Thymus (tissue), 11 donors: ENCODE measurements around the gene COG8. TPM values are rescaled to one million over a fixed set of nuclear protein-coding genes. Genes with fewer than 3 reads are reported as not detected.

Source experiments
- DNase-seq, 9 donors: peaks; one replicate each; pipeline ENCODE4 v3.0.0-alpha.2; 2013; ENCODE audit warnings: low spot score in 9 of 9, low read depth in 6 of 9, missing footprints in 1 of 9
- H3K27ac ChIP-seq, 2 donors: one replicate each; pipeline ENCODE4 v1.5.1; 2013; ENCODE audit warnings: control low read depth in 1 of 2, low read depth in 1 of 2, low read length in 1 of 2, mild to moderate bottlenecking in 1 of 2, moderate library complexity in 1 of 2
- H3K27me3 ChIP-seq, 2 donors: one replicate each; pipeline ENCODE4 v1.5.1; 2013; ENCODE audit warnings: low read length in 1 of 2; ENCODE audit not compliant: control insufficient read depth in 2 of 2, insufficient read depth in 1 of 2
- H3K36me3 ChIP-seq, 2 donors: one replicate each; pipeline ENCODE4 v1.5.1; 2013; ENCODE audit warnings: low read length in 1 of 2, mild to moderate bottlenecking in 1 of 2, moderate library complexity in 1 of 2; ENCODE audit not compliant: control insufficient read depth in 2 of 2, insufficient read depth in 2 of 2
- H3K4me1 ChIP-seq, 2 donors: one replicate each; pipeline ENCODE4 v1.5.1; 2013; ENCODE audit warnings: low read length in 2 of 2; ENCODE audit not compliant: control insufficient read depth in 2 of 2, insufficient read depth in 2 of 2
- H3K4me3 ChIP-seq, 2 donors: one replicate each; pipeline ENCODE4 v1.5.1; 2013; ENCODE audit warnings: low read length in 2 of 2, control low read depth in 1 of 2, mild to moderate bottlenecking in 1 of 2
- H3K9me3 ChIP-seq, 2 donors: one replicate each; pipeline ENCODE4 v1.5.1; 2013; ENCODE audit warnings: low read length in 1 of 2, mild to moderate bottlenecking in 1 of 2; ENCODE audit not compliant: control insufficient read depth in 2 of 2, insufficient read depth in 1 of 2
- WGBS: extraction: QIAGEN DNeasy Blood & Tissue Kit; methylation state at CpG from one replicate; pipeline ENCODE4 v1.1.7; 2013; 5-methylcytosine and 5-hydroxymethylcytosine counted together
- polyA plus RNA-seq: library from polyadenylated mRNA; stranded (reverse); fragments of 200-250 nt; gene quantifications from one replicate; pipeline ENCODE4 v1.2.3, GENCODE V29; 2013
- total RNA-seq: library from RNA; stranded (reverse); fragments of 120-200 nt; gene quantifications from one replicate; pipeline ENCODE4 v1.2.4, GENCODE V29; 2013
- donor health status: healthy.

The COG8 gene
- total and polyA plus RNA-seq, 2 donors = 20.5 to 21.4 TPM

GRCh38 chr16:69351309-69352027 is 12.1 kb upstream of the COG8 start, which contains the start of gene TMED6:
Gene TMED6, minus strand, starts transcription at chr16:69351786. Its CDS starts 33 bp downstream, at chr16:69351753.
- peaks cover 33 to 34% of the 10 kb centered on the region in 2 donors for H3K36me3 ChIP-seq
- H3K4me3 ChIP-seq = no peak within 1 kb of the TSS
- no peaks in the 10 kb centered on the region for H3K4me1 ChIP-seq
- H3K27ac ChIP-seq = no peak within 1 kb of the TSS
- H3K9me3 ChIP-seq = no peaks in the 10 kb centered on the region
- no peaks in the 10 kb centered on the region for H3K27me3 ChIP-seq
- no peak for DNase-seq
- 98% methylated on average over 12 of the region's 12 CpGs for WGBS

DNA sequence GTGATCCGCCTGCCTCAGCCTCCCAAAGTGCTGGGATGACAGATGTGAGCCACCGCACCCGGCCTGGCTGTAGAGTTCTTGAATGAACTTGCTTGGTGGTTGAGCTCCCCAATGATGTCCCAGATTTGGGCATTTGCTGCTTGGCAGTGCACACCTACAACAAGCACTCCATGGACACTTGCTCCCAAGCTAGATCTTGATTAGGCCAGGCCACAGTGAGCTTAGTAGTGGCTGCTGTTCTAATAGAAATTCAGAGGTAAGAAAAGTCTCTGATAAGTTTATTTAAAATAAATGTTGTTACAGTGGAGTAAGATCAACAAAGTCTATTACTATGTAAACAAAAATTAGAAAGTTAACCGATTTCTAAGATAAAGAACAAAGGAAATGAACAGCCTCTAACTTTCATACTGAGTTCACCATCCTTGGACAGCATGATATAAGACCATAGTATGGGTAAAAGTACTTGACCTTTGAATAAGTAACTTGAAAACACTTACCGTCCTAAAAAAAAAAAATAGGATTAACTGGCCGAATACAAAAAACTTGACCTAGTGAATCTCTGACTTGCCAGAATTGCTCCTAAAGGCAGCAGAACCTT is 11.3 kb upstream of the COG8 start:
- H3K9me3 ChIP-seq = no peaks in the 10 kb centered on the region
- H3K4me1 ChIP-seq = no peaks in the 10 kb centered on the region
- H3K4me3 ChIP-seq = no peak overlapping the region
- no peak overlapping the region for H3K27ac ChIP-seq
- no peaks in the 10 kb centered on the region for H3K27me3 ChIP-seq
- WGBS = 98% methylated on average over 6 of the region's 6 CpGs
- H3K36me3 ChIP-seq = peaks cover 24 to 31% of the 10 kb centered on the region in 2 donors
- no peak for DNase-seq

DNA sequence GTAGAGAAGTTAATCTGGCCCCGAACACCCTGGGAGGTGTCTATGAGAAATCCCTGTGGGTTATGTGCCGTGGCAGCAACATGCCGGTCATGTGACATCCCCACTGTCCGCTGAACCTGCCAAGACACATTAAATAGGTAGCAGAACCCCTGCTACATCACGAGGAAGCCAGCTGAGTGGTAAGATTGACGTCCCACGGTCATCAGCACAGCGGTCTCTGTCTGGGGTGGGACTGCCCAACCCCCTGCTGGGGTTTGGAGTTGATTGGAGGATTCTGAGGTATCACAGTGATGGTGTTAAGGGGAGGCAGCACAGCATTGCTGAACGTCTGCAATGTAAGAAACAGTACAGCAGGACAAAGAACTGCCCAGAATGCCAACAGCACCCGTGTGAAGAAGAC is 10.2 kb upstream of the COG8 start:
- Histone ChIP-seq H3K27me3 (no peaks in the 10 kb centered on the region), H3K27ac (no peak overlapping the region), H3K9me3 (no peaks in the 10 kb centered on the region), H3K4me3 (no peak overlapping the region), H3K36me3 (peaks cover 18 to 25% of the 10 kb centered on the region in 2 donors), H3K4me1 (no peaks in the 10 kb centered on the region)
- 99% methylated on average over 10 of the region's 10 CpGs for WGBS
- no peak for DNase-seq

DNA sequence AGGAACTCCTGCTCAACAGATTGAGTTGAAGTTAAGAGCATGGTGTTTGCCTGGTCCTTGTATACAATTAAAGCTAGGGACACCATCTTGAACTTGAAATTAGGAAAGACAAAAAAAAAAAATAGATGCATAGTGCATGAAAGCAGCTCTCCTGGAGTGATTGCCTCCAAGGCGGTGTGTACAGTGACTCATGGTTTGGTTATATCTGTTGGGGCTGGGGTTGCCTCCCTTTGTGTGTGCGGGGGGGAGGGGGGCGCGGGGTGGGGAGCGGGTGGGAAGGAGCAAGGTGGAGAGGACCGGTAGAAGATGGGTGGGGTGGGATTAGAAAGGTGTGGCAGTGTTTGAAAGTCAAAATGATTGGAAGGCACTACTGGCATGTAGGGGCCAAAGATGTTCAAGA is 8.9 kb upstream of the COG8 start:
- WGBS = over 99% methylated on average over 6 of the region's 6 CpGs
- no peaks in the 10 kb centered on the region for H3K9me3 ChIP-seq
- no peak overlapping the region for H3K27ac ChIP-seq
- no peaks in the 10 kb centered on the region for H3K27me3 ChIP-seq
- peaks cover 22 to 29% of the 10 kb centered on the region in 2 donors for H3K36me3 ChIP-seq
- no peak for DNase-seq
- H3K4me1 ChIP-seq = no peaks in the 10 kb centered on the region
- H3K4me3 ChIP-seq = no peak overlapping the region

DNA sequence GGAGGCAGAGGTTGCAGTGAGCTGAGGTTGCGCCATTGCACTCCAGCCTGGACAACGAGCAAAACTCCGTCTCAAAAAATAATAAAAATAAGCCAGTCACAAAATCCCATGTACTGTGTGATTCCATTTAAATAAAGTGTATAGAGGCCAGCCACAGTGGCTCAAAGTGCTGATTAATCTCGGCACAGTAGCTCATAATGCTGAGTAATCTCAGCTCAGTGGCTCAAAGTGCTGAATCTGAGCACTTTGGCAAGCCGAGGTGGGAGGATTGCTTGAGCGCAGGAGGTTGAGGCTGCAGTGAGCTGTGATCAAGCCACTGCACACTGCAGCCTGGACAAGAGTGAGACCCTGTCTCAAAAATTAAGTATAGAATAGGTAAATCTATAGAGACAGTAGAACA is 7.3 kb upstream of the COG8 start:
- 90% methylated on average over 6 of the region's 6 CpGs for WGBS
- no peak for DNase-seq
- Histone ChIP-seq H3K27ac (no peak overlapping the region), H3K4me3 (no peak overlapping the region), H3K27me3 (no peaks in the 10 kb centered on the region), H3K4me1 (no peaks in the 10 kb centered on the region), H3K9me3 (no peaks in the 10 kb centered on the region), H3K36me3 (peaks cover 18 to 29% of the 10 kb centered on the region in 2 donors)

DNA sequence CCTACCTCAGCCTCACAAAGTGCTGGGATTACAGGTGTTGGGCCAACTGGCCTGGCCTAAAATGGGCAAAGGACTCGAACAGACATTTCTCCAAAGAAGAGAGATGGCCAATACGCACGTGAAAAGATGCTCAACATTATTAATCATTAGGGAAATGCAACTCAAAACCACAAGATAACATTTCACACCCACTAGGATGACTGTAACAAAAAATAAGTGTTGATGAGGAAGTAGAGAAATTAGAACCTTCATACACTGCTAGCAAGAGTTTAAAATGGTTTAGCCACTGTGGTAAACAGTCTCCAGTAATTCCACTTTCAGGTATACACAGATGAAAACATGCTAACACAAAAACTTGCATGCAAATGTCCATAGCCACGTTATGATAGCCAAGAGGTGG is 6.6 kb upstream of the COG8 start:
- no peak overlapping the region for H3K27ac ChIP-seq
- H3K36me3 ChIP-seq = peaks cover 18 to 31% of the 10 kb centered on the region in 2 donors
- H3K4me1 ChIP-seq = peaks cover 0 to 1% of the 10 kb centered on the region in 2 donors
- no peak for DNase-seq
- H3K9me3 ChIP-seq = no peaks in the 10 kb centered on the region
- no peak overlapping the region for H3K4me3 ChIP-seq
- no peaks in the 10 kb centered on the region for H3K27me3 ChIP-seq
- WGBS = 94% methylated on average over 4 of the region's 4 CpGs

DNA sequence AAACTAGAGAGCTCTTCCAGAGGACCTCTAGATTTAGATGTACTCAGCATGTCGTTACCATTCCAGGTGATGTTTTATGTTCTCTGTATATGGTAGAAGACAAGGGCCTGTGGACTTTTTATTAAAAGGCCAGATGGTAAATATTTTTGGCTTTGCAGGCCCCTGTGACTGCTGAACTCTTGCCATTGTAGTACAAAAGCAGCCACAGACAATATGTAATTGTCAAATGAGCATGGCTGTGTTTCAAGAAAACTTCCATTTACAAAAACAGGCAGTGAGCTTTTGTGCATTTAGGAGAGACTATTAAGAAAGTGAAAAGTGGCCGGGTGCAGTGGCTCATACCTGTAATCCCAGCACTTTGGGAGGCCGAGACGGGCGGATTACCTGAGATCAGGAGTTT is 4.8 kb upstream of the COG8 start:
- no peak overlapping the region for H3K4me3 ChIP-seq
- peaks cover 7 to 12% of the 10 kb centered on the region in 2 donors for H3K4me1 ChIP-seq
- peaks cover 14 to 27% of the 10 kb centered on the region in 2 donors for H3K36me3 ChIP-seq
- WGBS = 96% methylated on average over 5 of the region's 5 CpGs
- no peaks in the 10 kb centered on the region for H3K9me3 ChIP-seq
- no peaks in the 10 kb centered on the region for H3K27me3 ChIP-seq
- no peak for DNase-seq
- no peak overlapping the region for H3K27ac ChIP-seq

GRCh38 chr16:69340095-69340644 is 806 bp upstream of the COG8 start:
- Histone ChIP-seq H3K4me3 (peak overlapping the region; percentile 97 to 98), H3K4me1 (peaks cover 16 to 23% of the 10 kb centered on the region in 2 donors), H3K27me3 (no peaks in the 10 kb centered on the region), H3K27ac (peak overlapping the region in 1 of 2 donors; percentile 86), H3K9me3 (no peaks in the 10 kb centered on the region), H3K36me3 (peaks cover 19 to 37% of the 10 kb centered on the region in 2 donors)
- DNase-seq = no peak
- WGBS = 11% methylated on average over 16 of the region's 16 CpGs

GRCh38 chr16:69338557-69339288 is 641 bp downstream of the COG8 start:
- peaks cover 16 to 23% of the 10 kb centered on the region in 2 donors for H3K4me1 ChIP-seq
- no peaks in the 10 kb centered on the region for H3K27me3 ChIP-seq
- peaks cover 28 to 45% of the 10 kb centered on the region in 2 donors for H3K36me3 ChIP-seq
- no peaks in the 10 kb centered on the region for H3K9me3 ChIP-seq
- H3K27ac ChIP-seq = peak overlapping the region; percentile 86 to 95
- WGBS = 22% methylated on average over 46 of the region's 46 CpGs
- no peak for DNase-seq
- H3K4me3 ChIP-seq = peak overlapping the region; percentile 97 to 98
